Esophagus squamous epithelium (tissue), 5 donors: ENCODE data around the gene PRKCD. TPM values are rescaled to one million over a fixed set of nuclear protein-coding genes. Genes with fewer than 3 reads are reported as not detected.
A peak's percentile ranks its signal among the peaks of the same experiment; 100 is the strongest.

Experiments used
- DNase-seq: peaks from one replicate; lab custom pipeline; 2025; lab: John Stamatoyannopoulos, UW
- H3K27ac ChIP-seq, 4 donors: fragments of 200-600 bp; sonication (generic); one replicate each; pipeline ENCODE4 v1.5.1; 2016 to 2019; ENCODE audit warnings: mild to moderate bottlenecking in 1 of 4
- H3K27me3 ChIP-seq, 4 donors: fragments of 200-600 bp; sonication (generic); 1 replicate in 3 of 4; 2 replicates in 1 of 4; pipeline versions ENCODE4 v1.5.1 to v1.6.0; 2017 to 2021; ENCODE audit warnings: antibody characterized with exemption in 1 of 4
- H3K36me3 ChIP-seq, 3 donors: fragments of 200-600 bp; sonication (generic); one replicate each; pipeline ENCODE4 v1.5.1; 2016 to 2019
- H3K4me1 ChIP-seq, 3 donors: fragments of 200-600 bp; sonication (generic); one replicate each; pipeline ENCODE4 v1.5.1; 2017 to 2019
- H3K4me3 ChIP-seq, 4 donors: fragments of 200-600 bp; sonication (generic); 1 replicate in 3 of 4; 2 replicates in 1 of 4; pipeline ENCODE4 v1.5.1; 2016 to 2019; ENCODE audit warnings: mild to moderate bottlenecking in 2 of 4, moderate library complexity in 1 of 4
- H3K9me3 ChIP-seq, 3 donors: fragments of 200-600 bp; sonication (generic); one replicate each; pipeline ENCODE4 v1.5.1; 2016 to 2019
- POLR2A ChIP-seq, 4 donors: fragments of 450-650 bp; IDR thresholded peaks; one replicate each; pipeline ENCODE4 v1.6.1; 2017; ENCODE audit warnings: antibody characterized with exemption in 4 of 4, mild to moderate bottlenecking in 4 of 4, moderate library complexity in 3 of 4
- WGBS, 2 donors: methylation state at CpG; one replicate each; pipeline ENCODE4 v1.1.5; 2018; 5-methylcytosine and 5-hydroxymethylcytosine counted together
- intact Hi-C: fragments of 100-400 bp; cut with DNase I; formaldehyde crosslinking; loops from one replicate; pipeline ENCODE4 v1.15.0; 2022
- total RNA-seq, 4 donors: library from RNA; depleted of rRNA; stranded (reverse); fragments of >200 nt; gene quantifications; one replicate each; pipeline ENCODE4 v1.1.0, GENCODE V29; 2016
- TF ChIP-seq, protein P1 (sequence below), 6 experiments: fragments of 450-650 bp in 4 of 6; fragments of 200-600 bp in 2 of 6; sonication (generic) in 2 of 6; IDR thresholded peaks; one replicate each; pipeline ENCODE4 v1.5.1; 2016 to 2019; ENCODE audit warnings: antibody characterized with exemption in 6 of 6, mild to moderate bottlenecking in 4 of 6, moderate library complexity in 4 of 6
- donor health status: DM: yes; HTN: yes; CAD: no.

Gene PRKCD
- total RNA-seq, 4 donors from 2014 or later: 8.8 to 21.5 (median 20.1) TPM

DNA sequence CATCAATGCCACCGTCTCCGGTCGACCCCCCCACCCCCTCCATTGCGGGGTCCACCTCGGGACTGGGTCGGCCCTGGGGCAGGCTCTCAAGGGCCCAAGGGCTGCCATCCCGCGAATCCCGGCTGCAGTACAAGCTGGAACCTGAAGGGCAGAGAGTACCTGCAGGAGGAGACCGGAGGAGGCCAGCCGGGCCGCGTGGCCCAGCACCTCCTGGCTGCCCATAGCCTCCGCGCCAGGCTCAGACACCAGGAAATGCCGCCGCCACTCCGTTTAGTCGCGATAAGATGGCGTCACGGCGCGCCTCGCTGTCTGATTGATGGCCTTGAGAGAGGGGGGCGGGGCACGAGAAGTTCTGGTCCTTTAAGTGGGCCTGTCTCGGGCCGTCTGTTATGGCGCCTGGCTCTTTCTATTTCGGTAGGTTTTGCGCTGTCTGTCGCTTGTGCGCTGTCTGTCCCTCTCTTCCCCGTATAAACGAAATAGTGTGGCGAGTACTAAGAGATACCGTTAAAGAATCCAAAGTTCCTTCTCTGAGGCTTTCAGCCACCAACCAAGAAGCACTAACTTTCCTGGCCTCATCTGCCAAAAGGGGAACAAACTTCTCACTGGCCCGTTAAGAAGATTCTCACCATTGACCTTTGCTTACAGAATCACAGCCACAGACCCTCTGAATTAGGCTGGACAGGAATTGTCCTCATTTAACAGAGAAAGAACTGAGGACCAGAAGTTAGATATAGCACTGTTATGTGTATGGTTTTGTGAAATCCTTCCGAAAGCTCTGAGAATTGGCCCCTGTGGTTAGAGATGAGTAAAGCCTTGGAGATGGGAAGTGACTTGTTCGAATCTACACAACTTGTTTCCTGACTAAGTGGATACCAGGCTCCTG, 30.6 kb upstream of the PRKCD start, which contains the start of gene RFT1:
Gene RFT1 (minus strand): TSS at position 257 of the 883 bp plus-strand sequence. CDS start 35 bp downstream, at position 222.
- Histone ChIP-seq H3K4me3 (peak within 1 kb of the TSS; percentile 71 to 98 (median 95)), H3K9me3 (no peaks in the 10 kb centered on the region), H3K27me3 (no peaks in the 10 kb centered on the region), H3K27ac (peak within 1 kb of the TSS; percentile 88 to 93 (median 92)), H3K36me3 (peaks cover 0 to 26% (median 0%) of the 10 kb centered on the region in 3 donors), H3K4me1 (peaks cover 11 to 40% (median 19%) of the 10 kb centered on the region in 3 donors)
- 0 to 5% methylated on average over 12 of the region's 41 CpGs for WGBS, 2 donors
- peak; percentile 96 for DNase-seq
- TF ChIP-seq, protein P1, sequence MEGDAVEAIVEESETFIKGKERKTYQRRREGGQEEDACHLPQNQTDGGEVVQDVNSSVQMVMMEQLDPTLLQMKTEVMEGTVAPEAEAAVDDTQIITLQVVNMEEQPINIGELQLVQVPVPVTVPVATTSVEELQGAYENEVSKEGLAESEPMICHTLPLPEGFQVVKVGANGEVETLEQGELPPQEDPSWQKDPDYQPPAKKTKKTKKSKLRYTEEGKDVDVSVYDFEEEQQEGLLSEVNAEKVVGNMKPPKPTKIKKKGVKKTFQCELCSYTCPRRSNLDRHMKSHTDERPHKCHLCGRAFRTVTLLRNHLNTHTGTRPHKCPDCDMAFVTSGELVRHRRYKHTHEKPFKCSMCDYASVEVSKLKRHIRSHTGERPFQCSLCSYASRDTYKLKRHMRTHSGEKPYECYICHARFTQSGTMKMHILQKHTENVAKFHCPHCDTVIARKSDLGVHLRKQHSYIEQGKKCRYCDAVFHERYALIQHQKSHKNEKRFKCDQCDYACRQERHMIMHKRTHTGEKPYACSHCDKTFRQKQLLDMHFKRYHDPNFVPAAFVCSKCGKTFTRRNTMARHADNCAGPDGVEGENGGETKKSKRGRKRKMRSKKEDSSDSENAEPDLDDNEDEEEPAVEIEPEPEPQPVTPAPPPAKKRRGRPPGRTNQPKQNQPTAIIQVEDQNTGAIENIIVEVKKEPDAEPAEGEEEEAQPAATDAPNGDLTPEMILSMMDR (IDR thresholded peaks at IDR 0.05): peak in 4 of 6 experiments; percentile 9 to 50 (median 19)
- TF ChIP-seq POLR2A (IDR thresholded peaks at IDR 0.05): peak in 3 of 4 donors; percentile 60 to 70 (median 65)
- intact Hi-C loops: loop anchor here (5.0 kb wide), 1 partner anchor 67 kb away; no protein-coding TSS in a partner anchor

DNA sequence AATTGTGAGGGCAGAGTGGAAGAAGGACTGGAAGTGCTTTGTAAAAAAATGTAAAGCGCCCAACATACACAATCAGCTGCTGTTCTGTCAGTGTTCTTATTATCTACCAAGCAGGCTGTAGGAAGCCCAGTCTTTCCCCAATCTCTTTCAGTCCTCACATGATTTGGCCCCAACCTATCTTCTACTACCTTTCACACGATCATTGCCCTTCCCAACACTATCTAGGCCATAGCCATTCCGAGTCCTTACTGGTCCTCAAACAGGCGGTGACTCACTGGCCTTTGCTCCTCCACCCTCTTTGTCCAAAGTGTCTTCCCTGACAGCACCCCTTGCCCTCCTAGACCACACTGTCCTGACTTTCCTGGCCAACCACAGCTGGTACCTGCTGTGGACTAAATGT, 29.9 kb upstream of the PRKCD start:
- WGBS, 2 donors: 77 to 92% methylated on average over 4 of the region's 4 CpGs

DNA sequence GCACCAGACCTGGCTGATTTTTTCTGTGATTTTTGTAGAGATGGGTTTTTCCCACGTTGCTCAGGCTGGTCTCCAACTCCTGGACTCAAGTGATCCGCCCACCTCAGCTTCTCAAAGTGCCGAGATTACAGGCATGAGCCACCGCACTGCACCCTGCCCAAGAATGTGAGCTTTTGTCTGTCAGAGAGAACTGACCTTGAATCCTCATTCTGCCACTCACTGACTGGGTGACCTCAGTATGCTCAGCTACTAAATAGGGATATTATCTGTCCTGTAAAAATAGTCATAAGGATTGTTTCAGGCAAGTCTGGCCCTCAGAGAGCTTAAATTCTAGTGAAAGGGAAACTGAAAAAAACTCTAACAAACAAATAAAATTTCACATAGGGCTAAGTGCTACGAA, 28.7 kb upstream of the PRKCD start:
- Histone ChIP-seq H3K27ac (no peak overlapping the region), H3K4me3 (no peak overlapping the region), H3K4me1 (peaks cover 11 to 51% (median 23%) of the 10 kb centered on the region in 3 donors), H3K9me3 (no peaks in the 10 kb centered on the region), H3K36me3 (peaks cover 0 to 10% (median 0%) of the 10 kb centered on the region in 3 donors), H3K27me3 (no peaks in the 10 kb centered on the region)
- intact Hi-C loops: loop anchor here (5.0 kb wide), 1 partner anchor 65 kb away; no protein-coding TSS in a partner anchor
- no peak for TF ChIP-seq POLR2A (IDR thresholded peaks at IDR 0.05)
- TF ChIP-seq, protein P1 (IDR thresholded peaks at IDR 0.05): no peak
- 63 to 81% methylated on average over 5 of the region's 5 CpGs for WGBS, 2 donors
- no peak for DNase-seq

More for the DNA sequence above, 29.9 kb upstream of the PRKCD start:
- Histone ChIP-seq H3K27ac (peak overlapping the region; percentile 88 to 93 (median 92)), H3K4me3 (peak overlapping the region in 3 of 4 donors; percentile 71 to 98 (median 98)), H3K27me3 (no peaks in the 10 kb centered on the region), H3K4me1 (peaks cover 11 to 46% (median 23%) of the 10 kb centered on the region in 3 donors), H3K9me3 (no peaks in the 10 kb centered on the region), H3K36me3 (peaks cover 0 to 19% (median 0%) of the 10 kb centered on the region in 3 donors)
- intact Hi-C loops: loop anchor here (5.0 kb wide), 1 partner anchor 66 kb away; no protein-coding TSS in a partner anchor
- TF ChIP-seq, protein P1 (IDR thresholded peaks at IDR 0.05): no peak
- TF ChIP-seq POLR2A (IDR thresholded peaks at IDR 0.05): no peak
- DNase-seq: no peak

DNA sequence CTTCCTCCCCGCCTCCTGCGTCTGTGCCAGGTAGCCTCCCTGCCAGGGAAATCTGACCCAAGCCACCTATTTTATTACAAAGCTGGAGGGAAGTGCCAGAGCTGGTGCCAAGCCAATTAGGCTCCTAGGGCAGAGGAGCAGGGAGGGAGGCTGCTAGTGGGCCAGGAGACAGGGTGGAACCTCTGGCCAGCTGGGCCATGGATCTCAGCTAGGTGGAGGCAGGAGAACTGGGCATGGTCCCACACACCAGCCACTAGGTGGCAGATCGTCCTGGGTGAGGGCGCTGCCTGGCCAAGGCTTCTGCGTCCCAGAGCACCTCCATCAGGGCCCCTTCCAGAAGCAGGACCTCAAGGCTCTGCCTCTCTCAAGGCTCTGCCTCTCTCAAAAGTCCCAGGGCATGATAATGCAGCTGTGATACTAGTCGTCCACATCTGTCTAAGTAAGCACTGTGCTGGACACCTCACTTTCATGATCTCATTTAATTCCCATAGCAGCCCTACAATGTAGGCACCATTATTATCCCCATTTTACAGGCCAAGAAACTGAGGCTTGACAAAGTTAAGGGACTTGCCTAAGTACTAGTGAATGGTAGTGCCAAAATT, 26.3 kb upstream of the PRKCD start:
- peak; percentile 7 for DNase-seq
- whole genome bisulfite sequencing, 2 donors: 39 to 46% methylated on average over 3 to 4 of the region's 6 CpGs
- no peaks in the 10 kb centered on the region for H3K36me3 ChIP-seq
- H3K9me3 ChIP-seq: no peaks in the 10 kb centered on the region
- H3K27me3 ChIP-seq: no peaks in the 10 kb centered on the region
- TF ChIP-seq, protein P1 (IDR thresholded peaks at IDR 0.05): peak; percentile 70 to 93 (median 80)
- TF ChIP-seq POLR2A (IDR thresholded peaks at IDR 0.05): no peak
- no peak overlapping the region for H3K4me3 ChIP-seq
- intact Hi-C loops: loop anchor here (5.0 kb wide), 1 partner anchor 63 kb away; no protein-coding TSS in a partner anchor
- peaks cover 5 to 32% (median 15%) of the 10 kb centered on the region in 3 donors for H3K4me1 ChIP-seq
- H3K27ac ChIP-seq: no peak overlapping the region
